Uterus (tissue), 2 donors: Measurements from ENCODE around the gene FAM13C.

Experiments
- POLR2A ChIP-seq, 2 donors: fragments of 450-650 bp; IDR thresholded peaks; one replicate each; pipeline ENCODE4 v1.6.1; 2016; ENCODE audit warnings: antibody characterized with exemption in 2 of 2, mild to moderate bottlenecking in 1 of 2, moderate library complexity in 1 of 2
- TF ChIP-seq, protein P1 (sequence below), 4 experiments: fragments of 200-600 bp in 2 of 4; fragments of 450-650 bp in 2 of 4; sonication (generic) in 2 of 4; IDR thresholded peaks; one replicate each; pipeline ENCODE4 v1.5.1; 2016 to 2019; ENCODE audit warnings: antibody characterized with exemption in 4 of 4, mild to moderate bottlenecking in 2 of 4, moderate library complexity in 1 of 4

DNA sequence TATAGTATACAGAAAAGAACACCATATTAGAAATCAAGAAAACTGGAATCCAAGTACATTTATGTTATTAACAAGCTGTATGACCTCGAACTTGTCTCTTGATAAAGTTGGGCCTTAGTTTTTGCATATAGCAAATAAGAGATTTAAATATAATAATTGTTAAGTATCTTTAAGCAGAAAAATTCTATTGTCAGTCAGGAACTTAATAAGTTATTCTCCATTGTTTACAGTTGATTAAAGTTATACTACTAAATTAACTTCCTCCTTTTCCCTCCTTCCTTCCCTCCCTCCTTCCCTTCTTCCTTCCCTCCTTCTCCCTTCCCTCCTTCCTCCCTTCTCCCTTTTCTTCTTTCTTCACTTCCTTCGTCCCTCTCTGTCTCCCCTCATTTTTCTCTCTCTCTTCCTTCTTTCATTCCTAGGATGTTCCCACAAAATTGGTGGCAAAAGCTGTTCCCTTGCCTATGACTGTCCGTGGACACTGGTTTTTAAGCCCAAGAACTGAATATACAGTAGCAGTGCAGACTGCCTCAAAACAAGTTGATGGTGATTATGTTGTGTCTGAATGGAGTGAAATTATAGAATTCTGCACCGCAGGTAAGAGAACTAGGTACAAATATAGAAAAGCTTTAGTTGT, 126.2 kb downstream of the FAM13C start:
- TF ChIP-seq, protein P1, sequence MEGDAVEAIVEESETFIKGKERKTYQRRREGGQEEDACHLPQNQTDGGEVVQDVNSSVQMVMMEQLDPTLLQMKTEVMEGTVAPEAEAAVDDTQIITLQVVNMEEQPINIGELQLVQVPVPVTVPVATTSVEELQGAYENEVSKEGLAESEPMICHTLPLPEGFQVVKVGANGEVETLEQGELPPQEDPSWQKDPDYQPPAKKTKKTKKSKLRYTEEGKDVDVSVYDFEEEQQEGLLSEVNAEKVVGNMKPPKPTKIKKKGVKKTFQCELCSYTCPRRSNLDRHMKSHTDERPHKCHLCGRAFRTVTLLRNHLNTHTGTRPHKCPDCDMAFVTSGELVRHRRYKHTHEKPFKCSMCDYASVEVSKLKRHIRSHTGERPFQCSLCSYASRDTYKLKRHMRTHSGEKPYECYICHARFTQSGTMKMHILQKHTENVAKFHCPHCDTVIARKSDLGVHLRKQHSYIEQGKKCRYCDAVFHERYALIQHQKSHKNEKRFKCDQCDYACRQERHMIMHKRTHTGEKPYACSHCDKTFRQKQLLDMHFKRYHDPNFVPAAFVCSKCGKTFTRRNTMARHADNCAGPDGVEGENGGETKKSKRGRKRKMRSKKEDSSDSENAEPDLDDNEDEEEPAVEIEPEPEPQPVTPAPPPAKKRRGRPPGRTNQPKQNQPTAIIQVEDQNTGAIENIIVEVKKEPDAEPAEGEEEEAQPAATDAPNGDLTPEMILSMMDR (IDR thresholded peaks at IDR 0.05), result no peak
- no peak for TF ChIP-seq POLR2A (IDR thresholded peaks at IDR 0.05)
